ENCODE data around the gene PSTPIP1. TPM values are rescaled to one million over a fixed set of nuclear protein-coding genes. Genes with fewer than 3 reads are reported as not detected.

The PSTPIP1 gene
- total RNA-seq, 1 donor from 2014 or later = not detected

- no peaks in the 10 kb centered on the region for H3K36me3 ChIP-seq (ENCODE audit: insufficient read depth, low read length)
- H3K4me1 Mint-ChIP-seq (ENCODE audit: low read depth, unreplicated experiment) = peaks cover 2% of the 10 kb centered on the region
- DNase-seq (ENCODE audit: low read depth) = no peak
- TF ChIP-seq CTCF (IDR thresholded peaks at IDR 0.05; ENCODE audit: insufficient read depth, low read depth, low read length) (no peak), EZH2 (IDR thresholded peaks at IDR 0.05; ENCODE audit: insufficient read depth, low read length) (no peak)
- no peak for FAIRE-seq
- no peak overlapping the region for H3K4me3 ChIP-seq (ENCODE audit: insufficient read depth, low read depth, low read length)
- H3K36me3 Mint-ChIP-seq (ENCODE audit: low read depth, unreplicated experiment) = no peaks in the 10 kb centered on the region
- no peaks in the 10 kb centered on the region for H3K79me2 ChIP-seq (ENCODE audit: insufficient read depth, low read length)
- no peaks in the 10 kb centered on the region for H3K27me3 ChIP-seq (ENCODE audit: insufficient read depth, low read length)
- H3K27me3 Mint-ChIP-seq (ENCODE audit: low read depth, unreplicated experiment) = peaks cover 19% of the 10 kb centered on the region
- H3K27ac ChIP-seq (ENCODE audit: low read depth, low read length) = no peak overlapping the region
- H3K27ac Mint-ChIP-seq (ENCODE audit: unreplicated experiment) = no peak overlapping the region
- H2AFZ ChIP-seq (ENCODE audit: low read depth, low read length) = no peak overlapping the region
- no peaks in the 10 kb centered on the region for H4K20me1 ChIP-seq (ENCODE audit: insufficient read depth, low read length)
- no peak overlapping the region for H3K4me3 Mint-ChIP-seq (ENCODE audit: unreplicated experiment)
- no peaks in the 10 kb centered on the region for H3K9me3 Mint-ChIP-seq (ENCODE audit: unreplicated experiment)
- H3K9me3 ChIP-seq (ENCODE audit: insufficient read depth, low read depth, low read length) = no peaks in the 10 kb centered on the region
- H3K4me1 ChIP-seq (ENCODE audit: insufficient read depth, low read length) = peaks cover 5% of the 10 kb centered on the region
- H3K4me2 ChIP-seq (ENCODE audit: low read length) = no peak overlapping the region
- H3K9ac ChIP-seq (ENCODE audit: low read length) = no peak overlapping the region
These were observed 3.8 kb downstream of the PSTPIP1 start for GRCh38 chr15:76998663-76999285.

GRCh38 chr15:76999996-77000395, 5.1 kb downstream of the PSTPIP1 start:
- Histone ChIP-seq H2AFZ (ENCODE audit: low read depth, low read length) (no peak overlapping the region), H3K9ac (ENCODE audit: low read length) (no peak overlapping the region), H3K4me2 (ENCODE audit: low read length) (no peak overlapping the region), H3K4me3 (ENCODE audit: insufficient read depth, low read depth, low read length) (no peak overlapping the region), H3K4me1 (ENCODE audit: insufficient read depth, low read length) (peaks cover 5% of the 10 kb centered on the region), H3K79me2 (ENCODE audit: insufficient read depth, low read length) (no peaks in the 10 kb centered on the region), H4K20me1 (ENCODE audit: insufficient read depth, low read length) (no peaks in the 10 kb centered on the region), H3K36me3 (ENCODE audit: insufficient read depth, low read length) (no peaks in the 10 kb centered on the region), H3K9me3 (ENCODE audit: insufficient read depth, low read depth, low read length) (no peaks in the 10 kb centered on the region), H3K27me3 (ENCODE audit: insufficient read depth, low read length) (no peaks in the 10 kb centered on the region), H3K27ac (ENCODE audit: low read depth, low read length) (no peak overlapping the region)
- Mint-ChIP-seq H3K9me3 (ENCODE audit: unreplicated experiment) (no peaks in the 10 kb centered on the region), H3K36me3 (ENCODE audit: low read depth, unreplicated experiment) (no peaks in the 10 kb centered on the region), H3K27ac (ENCODE audit: unreplicated experiment) (no peak overlapping the region), H3K4me3 (ENCODE audit: unreplicated experiment) (no peak overlapping the region), H3K4me1 (ENCODE audit: low read depth, unreplicated experiment) (peaks cover 2% of the 10 kb centered on the region), H3K27me3 (ENCODE audit: low read depth, unreplicated experiment) (peaks cover 17% of the 10 kb centered on the region)
- no peak for FAIRE-seq
- no peak for DNase-seq (ENCODE audit: low read depth)
- TF ChIP-seq EZH2 (IDR thresholded peaks at IDR 0.05; ENCODE audit: insufficient read depth, low read length) (no peak), CTCF (IDR thresholded peaks at IDR 0.05; ENCODE audit: insufficient read depth, low read depth, low read length) (no peak)

- Histone ChIP-seq H3K36me3 (ENCODE audit: insufficient read depth, low read length) (no peaks in the 10 kb centered on the region), H3K79me2 (ENCODE audit: insufficient read depth, low read length) (no peaks in the 10 kb centered on the region), H3K9ac (ENCODE audit: low read length) (no peak overlapping the region), H3K27me3 (ENCODE audit: insufficient read depth, low read length) (no peaks in the 10 kb centered on the region), H3K4me2 (ENCODE audit: low read length) (no peak overlapping the region), H3K4me3 (ENCODE audit: insufficient read depth, low read depth, low read length) (no peak overlapping the region), H4K20me1 (ENCODE audit: insufficient read depth, low read length) (no peaks in the 10 kb centered on the region), H3K27ac (ENCODE audit: low read depth, low read length) (no peak overlapping the region), H2AFZ (ENCODE audit: low read depth, low read length) (no peak overlapping the region), H3K9me3 (ENCODE audit: insufficient read depth, low read depth, low read length) (no peaks in the 10 kb centered on the region), H3K4me1 (ENCODE audit: insufficient read depth, low read length) (peaks cover 3% of the 10 kb centered on the region)
- no peaks in the 10 kb centered on the region for H3K9me3 Mint-ChIP-seq (ENCODE audit: unreplicated experiment)
- FAIRE-seq = no peak
- no peaks in the 10 kb centered on the region for H3K36me3 Mint-ChIP-seq (ENCODE audit: low read depth, unreplicated experiment)
- no peak for DNase-seq (ENCODE audit: low read depth)
- no peak for TF ChIP-seq EZH2 (IDR thresholded peaks at IDR 0.05; ENCODE audit: insufficient read depth, low read length)
- no peak for TF ChIP-seq CTCF (IDR thresholded peaks at IDR 0.05; ENCODE audit: insufficient read depth, low read depth, low read length)
- H3K27me3 Mint-ChIP-seq (ENCODE audit: low read depth, unreplicated experiment) = peaks cover 21% of the 10 kb centered on the region
- peaks cover 2% of the 10 kb centered on the region for H3K4me1 Mint-ChIP-seq (ENCODE audit: low read depth, unreplicated experiment)
- H3K4me3 Mint-ChIP-seq (ENCODE audit: unreplicated experiment) = no peak overlapping the region
- no peak overlapping the region for H3K27ac Mint-ChIP-seq (ENCODE audit: unreplicated experiment)
These were observed 6.4 kb downstream of the PSTPIP1 start for GRCh38 chr15:77001351-77001750.
